Stimulated activated CD4-positive, alpha-beta T cell treated with anti-CD3 and anti-CD28 coated beads, Interleukin-12 subunit alpha, Interleukin-12 subunit beta, amount 100 ng/mL, for 48 hours (primary cell): ENCODE data around the gene RAD51B.

ENCODE experiments used
- DNase-seq, 3 donors: peaks; one replicate each; pipeline ENCODE4 v3.0.0-alpha.2; 2020; ENCODE audit warnings: low read depth in 2 of 3, low spot score in 1 of 3

RAD51B gene

GRCh38 chr14:68766299-68767247, 947.0 kb downstream of the RAD51B start:
- DNase-seq: no peak

DNA sequence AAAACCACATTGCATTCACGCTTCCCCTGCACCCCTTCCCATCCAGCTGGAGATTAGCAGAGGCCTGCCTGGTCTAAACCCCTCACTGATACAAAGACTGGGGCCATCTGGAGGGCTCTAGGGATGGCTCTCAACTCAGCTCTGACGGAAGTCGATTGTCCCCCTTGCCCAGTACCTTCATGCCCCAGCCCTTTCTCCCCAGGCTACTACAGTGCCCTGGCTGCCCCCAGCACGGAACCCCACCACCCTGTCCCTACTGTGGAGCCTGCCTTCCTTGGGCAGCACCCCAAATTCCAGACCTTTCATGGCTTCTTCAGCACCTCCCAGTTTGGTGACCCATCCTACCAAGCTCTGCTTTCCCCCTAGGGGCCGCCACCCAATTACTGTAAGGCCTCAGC, 947.7 kb downstream of the RAD51B start:
- DNase-seq: no peak

DNA sequence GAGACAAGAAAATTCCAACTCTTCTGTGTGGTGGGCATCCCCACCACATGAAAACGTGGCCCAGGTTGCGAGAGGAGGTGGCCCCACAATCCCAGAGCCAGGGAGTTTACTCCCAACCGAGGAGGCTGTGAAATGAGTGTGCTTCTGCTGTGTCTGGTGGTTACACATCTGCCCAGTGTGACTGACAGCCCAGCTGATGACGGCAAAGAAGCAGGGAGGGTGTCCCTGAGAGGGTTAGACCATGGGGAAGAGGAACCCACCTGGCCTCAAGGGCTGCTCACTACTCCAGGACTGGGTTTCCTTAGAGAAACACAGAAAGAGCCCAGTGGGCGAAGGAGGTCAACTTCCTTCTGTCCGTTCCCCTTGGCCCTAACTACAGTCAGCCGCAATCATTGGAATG, 948.7 kb downstream of the RAD51B start:
- DNase-seq: no peak

- no peak for DNase-seq
These were observed 950.5 kb downstream of the RAD51B start for GRCh38 chr14:68770051-68770450.

- no peak for DNase-seq
These were observed 951.1 kb downstream of the RAD51B start for GRCh38 chr14:68770553-68771286.

GRCh38 chr14:68771631-68772030, 952.1 kb downstream of the RAD51B start:
- no peak for DNase-seq

- no peak for DNase-seq
These were observed 953.3 kb downstream of the RAD51B start for GRCh38 chr14:68772761-68773381.

DNA sequence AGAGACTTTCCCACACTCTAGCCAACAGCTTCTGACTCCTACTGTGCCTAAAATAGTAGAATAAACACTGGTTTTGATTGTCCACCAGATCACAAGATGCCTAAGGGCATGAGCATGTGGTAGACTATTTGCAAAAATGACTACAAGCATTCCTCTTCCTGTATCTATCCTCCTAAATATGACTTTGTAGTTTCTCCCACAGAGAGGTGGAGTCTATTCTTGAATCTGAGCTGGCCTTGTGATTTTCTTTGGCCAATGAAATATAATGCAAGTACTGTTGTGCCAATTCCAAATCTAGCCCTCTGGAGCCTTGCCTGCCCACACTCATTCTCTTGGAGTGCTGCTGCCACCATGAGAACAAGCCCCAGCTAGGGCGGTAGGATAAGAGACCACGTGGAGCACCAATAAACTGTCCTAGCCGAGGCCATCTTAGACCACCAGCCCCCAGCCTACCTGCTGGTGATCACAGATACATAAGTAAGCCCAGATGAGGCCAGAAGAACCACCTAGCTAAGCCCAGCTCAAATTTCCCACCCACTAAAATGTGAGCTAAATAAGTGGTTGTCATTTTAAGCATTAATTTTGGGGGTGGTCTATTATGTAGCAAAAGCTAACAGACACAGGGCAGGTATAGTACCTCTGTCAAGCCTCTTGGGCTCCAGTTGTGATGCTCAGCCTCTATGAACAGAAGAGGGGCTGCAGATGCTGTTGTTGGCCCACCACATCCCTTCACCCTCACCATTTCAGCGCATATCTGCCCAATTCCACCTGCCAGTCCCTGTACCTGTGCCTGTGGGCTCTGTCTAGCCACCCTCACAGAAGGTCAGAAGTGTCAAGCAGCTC, 955.4 kb downstream of the RAD51B start:
- DNase-seq: no peak

DNA sequence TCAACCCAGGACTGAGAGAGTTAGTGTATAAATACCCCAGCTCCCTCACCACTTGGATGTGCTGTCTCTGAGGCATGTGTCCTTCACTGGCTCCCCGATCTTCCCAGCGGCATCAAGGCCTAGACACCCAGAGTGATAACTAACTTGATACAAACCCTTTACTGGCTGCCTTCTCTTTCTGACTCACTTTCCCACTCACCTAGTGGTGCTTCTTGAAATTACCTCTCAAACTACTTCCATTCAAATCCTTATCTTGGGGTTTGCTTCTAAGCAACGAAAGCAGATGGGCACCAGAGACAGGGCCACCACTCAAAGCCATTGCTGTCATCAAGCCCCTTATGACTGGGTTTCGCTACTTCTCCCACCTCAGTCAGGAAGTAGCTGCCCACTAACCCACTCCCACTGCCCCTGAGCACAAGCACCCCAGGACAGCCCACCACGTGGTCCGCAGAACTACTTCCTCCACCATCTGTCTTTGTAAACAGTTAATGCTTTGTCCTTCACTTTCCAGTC, 956.1 kb downstream of the RAD51B start:
- no peak for DNase-seq

DNA sequence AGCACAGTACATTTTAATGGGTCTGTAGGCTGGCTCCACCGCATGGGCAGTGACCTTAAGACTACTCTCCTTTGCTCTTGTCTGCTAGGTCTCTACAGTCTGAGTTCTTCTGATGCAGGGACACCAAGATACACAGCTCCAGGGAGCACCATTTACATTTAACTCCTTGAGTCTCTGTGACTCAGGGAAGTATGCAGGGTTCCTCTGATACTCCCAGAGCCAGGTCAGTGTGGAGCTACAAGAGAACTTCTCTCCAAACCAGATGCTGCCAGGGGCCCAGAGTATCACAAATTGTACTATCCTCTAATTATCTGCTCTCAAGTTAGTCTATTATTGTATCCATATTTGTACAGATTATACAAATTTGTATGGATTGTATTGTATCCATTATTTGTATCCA, 958.1 kb downstream of the RAD51B start:
- DNase-seq: no peak
